ENCODE results near the gene KCNG2.

The KCNG2 gene

GRCh38 chr18:79753391-79753851, 44.3 kb upstream of the KCNG2 start:
- no peak for DNase-seq (ENCODE audit: low read depth in 2 of 2)
- no peak overlapping the region for H3K4me3 ChIP-seq (replicated peaks in 1 of 2; ENCODE audit: low read depth in 2 of 2, low read length in 2 of 2)
- no peak for TF ChIP-seq CTCF (IDR thresholded peaks at IDR 0.05; ENCODE audit: low read depth, low read length)

- DNase-seq (ENCODE audit: low read depth in 2 of 2): no peak
- no peak for TF ChIP-seq CTCF (IDR thresholded peaks at IDR 0.05; ENCODE audit: low read depth, low read length)
- no peak overlapping the region for H3K4me3 ChIP-seq (replicated peaks in 1 of 2; ENCODE audit: low read depth in 2 of 2, low read length in 2 of 2)
Observed at GRCh38 chr18:79754022-79754761, 43.5 kb upstream of the KCNG2 start.

GRCh38 chr18:79754831-79755351, 42.8 kb upstream of the KCNG2 start:
- DNase-seq (ENCODE audit: low read depth in 2 of 2): no peak
- no peak overlapping the region for H3K4me3 ChIP-seq (replicated peaks in 1 of 2; ENCODE audit: low read depth in 2 of 2, low read length in 2 of 2)
- no peak for TF ChIP-seq CTCF (IDR thresholded peaks at IDR 0.05; ENCODE audit: low read depth, low read length)

GRCh38 chr18:79755496-79756142, 42.1 kb upstream of the KCNG2 start:
- TF ChIP-seq CTCF (IDR thresholded peaks at IDR 0.05; ENCODE audit: low read depth, low read length): no peak
- no peak overlapping the region for H3K4me3 ChIP-seq (replicated peaks in 1 of 2; ENCODE audit: low read depth in 2 of 2, low read length in 2 of 2)
- no peak for DNase-seq (ENCODE audit: low read depth in 2 of 2)

GRCh38 chr18:79756143-79756500, 41.6 kb upstream of the KCNG2 start:
- TF ChIP-seq CTCF (IDR thresholded peaks at IDR 0.05; ENCODE audit: low read depth, low read length): no peak
- no peak for DNase-seq (ENCODE audit: low read depth in 2 of 2)
- no peak overlapping the region for H3K4me3 ChIP-seq (replicated peaks in 1 of 2; ENCODE audit: low read depth in 2 of 2, low read length in 2 of 2)

- DNase-seq (ENCODE audit: low read depth in 2 of 2): no peak
- TF ChIP-seq CTCF (IDR thresholded peaks at IDR 0.05; ENCODE audit: low read depth, low read length): no peak
- no peak overlapping the region for H3K4me3 ChIP-seq (replicated peaks in 1 of 2; ENCODE audit: low read depth in 2 of 2, low read length in 2 of 2)
Observed at GRCh38 chr18:79756826-79757225, 40.9 kb upstream of the KCNG2 start.

Data from cardiac fibroblast (primary cell).